CD4-positive, alpha-beta T cell treated with Interleukin-6 at 100 ng/mL for 8 hours (primary cell): ENCODE data around the gene RRBP1.

Source experiments
- DNase-seq: peaks from one replicate; pipeline ENCODE4 v3.0.0-alpha.2; 2020; ENCODE audit warnings: mixed read lengths, low spot score

RRBP1 gene

GRCh38 chr20:17622851-17623508 is 59.1 kb downstream of the RRBP1 start:
- DNase-seq = no peak

DNA sequence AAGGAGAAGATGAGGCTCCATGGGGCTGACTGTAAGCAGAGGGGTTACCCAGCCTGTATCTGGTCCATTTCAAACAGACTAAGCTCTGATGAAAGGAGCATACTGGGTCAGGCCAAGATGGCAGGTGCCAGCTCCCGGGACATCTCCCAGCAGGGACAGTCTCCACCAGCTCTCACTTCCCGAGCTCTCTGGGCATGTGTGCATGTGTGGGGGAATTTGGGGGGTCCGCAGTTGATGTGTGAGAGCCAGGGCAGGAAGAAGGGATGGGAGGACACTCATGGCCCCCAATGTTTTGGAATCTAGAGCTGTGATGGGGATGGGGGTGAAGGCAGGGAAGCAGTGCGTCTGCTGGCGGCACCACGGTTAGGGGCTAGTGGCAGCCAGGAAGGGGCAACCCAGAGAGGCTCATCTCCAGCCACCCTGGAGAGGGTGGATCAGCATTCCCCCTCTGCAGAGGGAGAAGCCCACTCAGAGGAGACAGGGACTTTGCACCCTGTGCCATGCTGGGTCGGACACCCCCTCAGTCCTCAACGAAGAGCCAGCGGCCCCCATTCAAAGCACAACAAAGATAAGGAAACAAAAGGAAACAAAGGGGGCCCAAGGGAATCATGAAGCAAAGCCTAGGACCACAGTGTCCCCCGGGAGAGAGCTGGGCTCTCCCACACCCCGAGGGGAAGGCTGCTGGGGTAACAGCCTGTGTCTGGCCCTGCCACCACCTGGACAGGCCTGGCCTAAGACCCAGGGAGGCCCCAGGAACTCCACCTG is 59.8 kb downstream of the RRBP1 start:
- no peak for DNase-seq

GRCh38 chr20:17621229-17621968 is 60.6 kb downstream of the RRBP1 start:
- no peak for DNase-seq

GRCh38 chr20:17620371-17621228 is 61.4 kb downstream of the RRBP1 start:
- DNase-seq = no peak

GRCh38 chr20:17619351-17620093 is 62.5 kb downstream of the RRBP1 start:
- no peak for DNase-seq

DNA sequence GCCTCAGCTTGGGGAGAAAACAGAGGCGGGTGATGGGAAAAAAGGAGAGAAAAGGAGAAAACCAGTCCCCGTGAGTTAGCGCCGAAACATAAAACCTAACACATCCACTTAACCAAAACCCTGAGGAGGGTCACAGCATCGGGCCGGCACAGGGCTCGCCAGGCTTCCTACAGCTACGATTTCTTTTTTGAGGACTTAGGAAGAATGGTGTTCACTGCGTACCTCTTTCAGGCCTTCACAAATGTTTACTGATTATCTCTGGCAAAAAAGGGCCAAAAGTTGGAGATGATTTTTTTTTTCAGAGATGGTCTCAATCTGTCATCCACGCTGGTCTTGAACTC is 63.4 kb downstream of the RRBP1 start:
- DNase-seq = no peak

- DNase-seq = no peak
Measured at GRCh38 chr20:17617868-17618672, 64.0 kb downstream of the RRBP1 start.

DNA sequence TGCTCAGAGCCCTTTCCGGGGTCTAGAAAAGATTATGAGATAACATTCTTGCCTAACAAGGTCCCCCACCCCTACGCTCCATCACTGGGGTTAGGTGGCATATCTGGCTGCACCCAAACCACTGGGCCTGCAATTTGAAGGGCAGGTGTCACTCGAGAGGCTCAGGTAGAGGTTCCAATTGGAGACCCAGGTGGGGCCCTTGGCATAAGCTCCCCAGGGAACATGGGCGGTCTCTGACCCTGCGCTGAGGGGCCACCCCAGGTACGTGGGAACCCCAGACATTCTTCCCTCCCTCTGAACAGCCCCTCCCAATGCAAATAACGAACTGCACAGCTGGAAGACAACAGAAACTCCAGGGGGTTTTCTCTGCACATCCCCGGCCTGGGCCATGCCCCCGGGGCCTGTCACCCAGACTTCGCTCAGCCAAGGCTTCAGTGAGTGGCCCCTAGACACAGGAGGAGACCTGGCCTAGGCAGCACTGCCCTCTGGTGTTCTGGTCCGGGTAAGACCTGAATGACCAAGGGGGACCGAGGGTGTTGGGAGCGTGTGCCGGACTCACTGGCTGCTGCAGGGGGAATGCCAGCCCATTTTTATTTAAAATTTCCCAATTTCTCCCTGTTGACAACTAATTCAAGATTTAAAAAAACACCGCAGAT is 64.7 kb downstream of the RRBP1 start:
- DNase-seq = peak; percentile 35

DNA sequence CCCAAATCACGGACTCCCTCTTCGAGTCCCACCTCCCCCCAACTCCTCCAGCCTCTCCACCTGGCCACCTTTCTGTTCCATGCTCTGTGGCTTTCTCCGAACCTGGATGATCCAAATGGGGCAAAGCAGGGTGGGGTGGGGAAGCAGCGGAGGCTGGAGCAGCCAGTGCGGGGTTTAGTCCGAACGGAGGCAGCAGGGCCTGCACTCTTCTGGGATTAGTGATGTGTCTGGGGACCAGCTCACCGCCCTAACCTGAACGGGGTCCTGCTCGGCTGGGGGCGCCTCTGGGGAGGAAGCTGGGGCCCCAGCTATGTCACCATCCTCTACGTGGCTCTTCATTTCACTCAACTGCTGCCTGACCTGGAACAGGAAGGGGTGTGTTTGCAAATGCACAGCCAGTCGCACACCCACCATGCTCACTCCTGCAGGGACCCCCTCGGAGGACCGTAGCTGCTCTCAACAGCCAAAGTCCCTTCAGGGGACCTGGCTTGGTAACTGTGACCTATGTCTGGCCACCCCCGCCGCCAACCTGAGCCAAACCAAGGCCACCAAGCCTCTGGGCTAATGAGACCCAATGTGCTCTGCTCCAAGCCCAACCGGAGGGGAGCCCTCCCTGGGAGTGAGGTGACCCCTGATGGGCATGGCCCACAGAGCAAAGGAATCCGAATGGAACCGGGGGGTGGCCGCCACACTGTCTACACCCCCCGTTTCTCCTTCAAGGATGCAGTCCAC is 65.4 kb downstream of the RRBP1 start:
- no peak for DNase-seq

GRCh38 chr20:17615645-17616479 is 66.2 kb downstream of the RRBP1 start:
- DNase-seq = no peak

DNA sequence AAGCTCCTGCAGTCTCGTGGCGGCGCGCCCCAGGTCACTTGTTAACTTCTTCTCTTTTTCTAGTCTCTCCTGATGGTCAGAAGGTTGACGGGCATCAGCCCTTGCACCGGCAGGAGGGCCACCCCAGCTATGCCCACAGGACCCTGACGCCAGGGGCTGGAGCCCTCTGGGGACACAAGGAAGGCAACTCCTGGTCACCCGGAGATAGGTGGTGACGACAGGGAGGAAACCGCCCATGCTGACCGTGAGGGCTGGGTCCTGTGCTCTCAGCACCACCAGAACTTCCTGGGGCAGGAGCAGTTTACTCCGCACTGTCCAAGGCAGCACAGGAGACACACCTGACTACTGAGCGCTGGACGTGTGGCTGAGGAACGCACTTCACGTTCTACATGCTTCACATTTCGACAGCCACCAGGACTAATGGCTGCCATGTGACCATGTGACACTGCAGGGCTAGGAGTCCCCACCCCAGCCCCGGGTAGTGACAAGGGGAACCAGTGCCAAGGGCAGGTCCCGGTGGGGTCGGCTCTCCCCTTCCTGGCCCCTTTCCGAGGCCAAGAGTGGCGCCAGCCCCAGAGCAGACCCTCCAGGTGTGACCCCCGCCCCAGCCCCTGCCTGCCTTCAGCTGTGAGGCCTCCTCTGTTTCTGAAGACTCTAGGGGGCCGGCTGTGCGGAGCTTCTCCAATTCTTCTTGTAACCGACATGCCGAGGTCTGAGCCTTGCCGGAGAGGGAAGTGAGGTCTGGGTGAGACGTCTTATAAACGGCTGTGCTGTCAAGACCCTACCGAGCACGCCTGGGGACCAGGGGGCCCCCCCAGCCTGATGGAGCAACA is 67.0 kb downstream of the RRBP1 start:
- no peak for DNase-seq

DNA sequence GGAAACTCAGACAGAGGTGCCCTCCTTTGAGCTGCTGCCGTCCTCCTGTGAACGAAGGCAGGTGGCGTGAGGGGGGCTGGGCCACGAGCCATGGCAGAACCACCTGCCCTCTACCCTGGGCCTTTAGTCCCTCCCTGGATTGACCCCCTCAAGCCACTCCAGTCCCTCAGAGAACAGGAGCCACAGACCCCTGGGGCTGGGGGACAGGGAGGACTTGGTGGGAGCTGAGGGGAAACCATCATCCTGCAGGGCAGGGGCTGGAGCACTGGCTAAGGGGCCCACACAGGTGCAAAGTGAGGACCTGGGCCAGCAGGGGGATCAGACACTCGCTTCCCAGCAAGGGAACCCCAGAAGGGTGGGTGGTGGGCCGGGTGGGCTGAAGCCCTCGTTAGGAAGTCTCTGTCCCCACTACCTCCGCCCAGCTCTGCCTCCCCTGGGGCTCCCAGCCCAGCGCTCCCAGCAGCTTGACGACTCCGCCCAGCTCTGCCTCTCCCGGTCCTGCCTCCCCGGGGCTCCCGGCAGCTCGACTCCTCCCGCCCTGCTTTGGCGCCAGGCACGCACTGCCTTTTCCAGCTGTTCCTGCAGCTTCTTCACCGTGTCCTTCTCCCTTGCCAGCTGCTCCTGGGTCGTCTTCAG is 67.7 kb downstream of the RRBP1 start:
- DNase-seq = no peak

- DNase-seq = no peak
Measured at GRCh38 chr20:17613328-17614175, 68.5 kb downstream of the RRBP1 start.

DNA sequence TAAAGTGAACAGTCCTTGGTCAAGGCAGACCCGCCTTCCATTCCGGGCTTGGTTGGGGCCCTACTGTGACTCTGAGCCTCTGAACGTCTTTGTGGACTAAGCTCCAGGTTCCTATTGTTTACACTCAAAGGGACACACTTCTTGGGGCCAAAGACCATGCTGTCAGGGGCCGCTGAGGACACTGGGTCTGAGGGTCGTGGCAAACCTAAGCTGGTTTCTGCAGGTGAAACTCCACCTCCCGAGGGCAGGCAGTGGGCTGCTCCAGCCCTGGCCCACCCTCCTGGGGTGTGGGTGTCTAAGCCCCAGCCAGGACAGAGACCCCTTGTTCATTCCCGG is 69.1 kb downstream of the RRBP1 start:
- no peak for DNase-seq

- peak; percentile 33 for DNase-seq
Measured at GRCh38 chr20:17612287-17612991, 69.6 kb downstream of the RRBP1 start.
